Stimulated activated CD8-positive, alpha-beta memory T cell treated with anti-CD3 and anti-CD28 coated beads, Interleukin-7, amount 100 ng/mL, for 48 hours (primary cell): Measurements from ENCODE around the gene FAS.
A peak's percentile ranks its signal among the peaks of the same experiment; 100 is the strongest.

Experiments
- DNase-seq, 2 donors: peaks; one replicate each; pipeline ENCODE4 v3.0.0-alpha.2; 2020; ENCODE audit warnings: low read depth in 1 of 2; ENCODE audit errors: extremely low read depth in 1 of 2

Gene FAS

GRCh38 chr10:89032141-89032891 is 41.7 kb downstream of the FAS start:
- DNase-seq, result peak; percentile 39 to 71

GRCh38 chr10:89035461-89035860 is 44.9 kb downstream of the FAS start:
- DNase-seq, result no peak

- DNase-seq, result no peak
Observed at GRCh38 chr10:89037096-89037495, 46.5 kb downstream of the FAS start.

DNA sequence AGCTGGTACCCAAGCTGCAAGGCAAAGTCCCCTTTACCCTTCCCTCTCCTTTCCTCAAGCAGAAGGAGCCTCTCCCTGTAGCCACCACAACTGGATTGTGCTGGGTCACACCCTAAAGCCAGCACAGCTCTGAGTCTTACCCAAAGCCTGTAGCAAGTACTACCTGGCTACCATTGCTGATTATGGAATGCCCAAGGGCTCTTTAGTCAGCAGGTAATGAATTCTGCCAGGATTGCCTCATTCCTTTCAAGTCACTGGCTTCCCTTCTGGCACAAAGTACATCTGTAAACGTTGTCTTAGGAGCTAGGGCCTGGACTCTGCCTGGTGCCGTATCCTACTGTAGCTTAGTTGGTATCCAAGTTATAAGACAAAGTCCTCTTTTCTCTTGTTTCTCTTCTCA is 52.0 kb downstream of the FAS start:
- no peak for DNase-seq

GRCh38 chr10:89043052-89043451 is 52.5 kb downstream of the FAS start:
- DNase-seq, result no peak

- no peak for DNase-seq
Observed at GRCh38 chr10:89047397-89047796, 56.8 kb downstream of the FAS start.

DNA sequence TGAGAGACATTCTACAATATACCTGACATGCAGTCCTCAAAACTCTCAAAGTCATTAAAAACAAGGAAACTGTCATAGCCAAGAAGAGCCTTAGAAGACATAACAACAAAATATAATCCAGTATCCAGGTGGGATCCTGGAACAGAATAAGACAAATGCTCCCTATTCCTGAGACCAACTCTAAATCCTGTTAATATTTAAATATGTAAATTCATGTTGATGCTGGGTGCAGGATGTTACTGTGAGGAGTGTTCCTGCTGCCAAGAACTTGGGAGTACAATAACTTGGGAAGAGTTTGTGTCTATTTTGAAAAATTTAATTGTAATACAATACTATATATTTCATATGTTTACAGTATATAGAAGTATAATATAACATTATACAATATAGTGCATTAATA is 61.0 kb downstream of the FAS start:
- DNase-seq, result no peak

- DNase-seq, result no peak
Observed at GRCh38 chr10:89053555-89053954, 63.0 kb downstream of the FAS start.

DNA sequence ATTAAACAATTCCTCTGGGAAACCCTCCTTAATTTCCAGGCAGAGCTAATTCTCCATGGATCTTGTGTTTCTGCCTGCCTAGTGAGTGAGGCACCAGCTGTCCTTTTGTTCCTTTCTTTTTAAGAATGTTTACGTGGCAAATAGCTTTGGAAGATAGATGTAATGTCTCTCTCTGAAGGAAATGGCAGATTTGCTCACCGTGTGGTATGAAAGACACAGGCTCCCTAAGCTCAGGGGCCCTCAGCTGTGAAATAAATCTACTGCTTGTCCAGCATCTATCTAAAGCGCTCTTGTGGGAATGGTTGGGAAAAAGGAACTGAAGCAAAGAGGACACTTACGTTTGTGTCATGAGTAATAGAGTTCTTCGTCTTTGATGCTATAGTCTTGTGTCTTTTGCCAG is 64.6 kb downstream of the FAS start:
- no peak for DNase-seq

- no peak for DNase-seq
Observed at GRCh38 chr10:89062861-89063260, 72.3 kb downstream of the FAS start.

- no peak for DNase-seq
Observed at GRCh38 chr10:89063465-89063864, 72.9 kb downstream of the FAS start.

- DNase-seq, result no peak
Observed at GRCh38 chr10:89064748-89065147, 74.2 kb downstream of the FAS start.
